ENCODE data around the gene RHBDL1. TPM values are rescaled to one million over a fixed set of nuclear protein-coding genes. Genes with fewer than 3 reads are reported as not detected.

Gene RHBDL1
- total and polyA plus RNA-seq, 2 experiments from 2014 or later = 2.6 to 12.9 TPM

GRCh38 chr16:628321-629061 is 47.0 kb upstream of the RHBDL1 start:
- Histone ChIP-seq H3K4me1 (ENCODE audit: low read depth) (peaks cover 31% of the 10 kb centered on the region), H3K9me3 (ENCODE audit: low read depth) (no peaks in the 10 kb centered on the region), H3K27me3 (no peaks in the 10 kb centered on the region), H3K27ac (peak overlapping the region; percentile 95), H3K36me3 (peaks cover 7% of the 10 kb centered on the region), H3K4me3 (no peak overlapping the region)
- TF ChIP-seq, protein P1, sequence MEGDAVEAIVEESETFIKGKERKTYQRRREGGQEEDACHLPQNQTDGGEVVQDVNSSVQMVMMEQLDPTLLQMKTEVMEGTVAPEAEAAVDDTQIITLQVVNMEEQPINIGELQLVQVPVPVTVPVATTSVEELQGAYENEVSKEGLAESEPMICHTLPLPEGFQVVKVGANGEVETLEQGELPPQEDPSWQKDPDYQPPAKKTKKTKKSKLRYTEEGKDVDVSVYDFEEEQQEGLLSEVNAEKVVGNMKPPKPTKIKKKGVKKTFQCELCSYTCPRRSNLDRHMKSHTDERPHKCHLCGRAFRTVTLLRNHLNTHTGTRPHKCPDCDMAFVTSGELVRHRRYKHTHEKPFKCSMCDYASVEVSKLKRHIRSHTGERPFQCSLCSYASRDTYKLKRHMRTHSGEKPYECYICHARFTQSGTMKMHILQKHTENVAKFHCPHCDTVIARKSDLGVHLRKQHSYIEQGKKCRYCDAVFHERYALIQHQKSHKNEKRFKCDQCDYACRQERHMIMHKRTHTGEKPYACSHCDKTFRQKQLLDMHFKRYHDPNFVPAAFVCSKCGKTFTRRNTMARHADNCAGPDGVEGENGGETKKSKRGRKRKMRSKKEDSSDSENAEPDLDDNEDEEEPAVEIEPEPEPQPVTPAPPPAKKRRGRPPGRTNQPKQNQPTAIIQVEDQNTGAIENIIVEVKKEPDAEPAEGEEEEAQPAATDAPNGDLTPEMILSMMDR (IDR thresholded peaks at IDR 0.05; ENCODE audit: low read depth, low read length) = no peak
- no peak for DNase-seq (ENCODE audit: low read depth in 1 of 2, low spot score in 1 of 2)

GRCh38 chr16:629185-629832 is 46.2 kb upstream of the RHBDL1 start:
- TF ChIP-seq, protein P1 (IDR thresholded peaks at IDR 0.05; ENCODE audit: low read depth, low read length) = no peak
- no peaks in the 10 kb centered on the region for H3K27me3 ChIP-seq
- no peaks in the 10 kb centered on the region for H3K9me3 ChIP-seq (ENCODE audit: low read depth)
- peak in 1 of 2 donors; percentile 71 for DNase-seq (ENCODE audit: low read depth in 1 of 2, low spot score in 1 of 2)
- H3K27ac ChIP-seq = peak overlapping the region; percentile 95
- peaks cover 12% of the 10 kb centered on the region for H3K36me3 ChIP-seq
- H3K4me1 ChIP-seq (ENCODE audit: low read depth) = peaks cover 24% of the 10 kb centered on the region
- no peak overlapping the region for H3K4me3 ChIP-seq

DNA sequence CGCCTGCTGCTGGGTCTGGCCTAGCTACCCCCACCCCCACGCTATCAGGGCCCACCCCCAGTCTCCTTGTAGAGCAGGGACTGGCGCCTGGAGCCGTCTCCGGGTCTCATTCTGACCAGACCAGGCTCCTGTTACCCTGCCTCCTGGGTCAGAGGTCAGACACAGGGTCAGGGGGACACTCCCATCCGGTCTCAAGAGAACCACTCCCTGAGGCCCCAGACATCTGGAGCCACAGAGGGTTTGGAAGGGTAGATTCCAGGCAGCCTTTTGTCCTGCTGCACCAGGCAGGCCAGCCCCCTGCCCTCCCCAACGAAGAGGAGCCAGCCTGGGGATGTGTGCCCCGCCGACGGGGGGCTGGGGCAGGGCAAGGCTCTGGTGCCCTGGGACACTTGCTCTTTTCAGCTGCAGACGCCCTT is 45.6 kb upstream of the RHBDL1 start:
- H3K27ac ChIP-seq = peak overlapping the region; percentile 95
- peaks cover 23% of the 10 kb centered on the region for H3K4me1 ChIP-seq (ENCODE audit: low read depth)
- H3K36me3 ChIP-seq = peaks cover 12% of the 10 kb centered on the region
- TF ChIP-seq, protein P1 (IDR thresholded peaks at IDR 0.05; ENCODE audit: low read depth, low read length) = no peak
- no peak for DNase-seq (ENCODE audit: low read depth in 1 of 2, low spot score in 1 of 2)
- no peak overlapping the region for H3K4me3 ChIP-seq
- H3K9me3 ChIP-seq (ENCODE audit: low read depth) = no peaks in the 10 kb centered on the region
- H3K27me3 ChIP-seq = no peaks in the 10 kb centered on the region

- H3K9me3 ChIP-seq (ENCODE audit: low read depth) = no peaks in the 10 kb centered on the region
- peaks cover 23% of the 10 kb centered on the region for H3K4me1 ChIP-seq (ENCODE audit: low read depth)
- H3K36me3 ChIP-seq = peaks cover 12% of the 10 kb centered on the region
- no peak for DNase-seq (ENCODE audit: low read depth in 1 of 2, low spot score in 1 of 2)
- H3K27ac ChIP-seq = peak overlapping the region; percentile 95
- H3K4me3 ChIP-seq = peak overlapping the region; percentile 37
- TF ChIP-seq, protein P1 (IDR thresholded peaks at IDR 0.05; ENCODE audit: low read depth, low read length) = no peak
- H3K27me3 ChIP-seq = no peaks in the 10 kb centered on the region
These were observed 45.1 kb upstream of the RHBDL1 start for GRCh38 chr16:630249-630814.

- TF ChIP-seq, protein P1 (IDR thresholded peaks at IDR 0.05; ENCODE audit: low read depth, low read length) = no peak
- Histone ChIP-seq H3K27ac (peak within 1 kb of the TSS; percentile 95), H3K36me3 (peaks cover 12% of the 10 kb centered on the region), H3K9me3 (ENCODE audit: low read depth) (no peaks in the 10 kb centered on the region), H3K4me3 (peak within 1 kb of the TSS; percentile 37), H3K27me3 (no peaks in the 10 kb centered on the region), H3K4me1 (ENCODE audit: low read depth) (peaks cover 23% of the 10 kb centered on the region)
- peak in 1 of 2 donors; percentile 94 for DNase-seq (ENCODE audit: low read depth in 1 of 2, low spot score in 1 of 2)
These were observed 44.6 kb upstream of the RHBDL1 start, which contains the start of gene WFIKKN1 for GRCh38 chr16:630815-631405. Gene WFIKKN1 (plus strand): TSS chr16:630985. CDS start chr16:631254, 269 bp downstream.

Data from cardiac muscle cell (in vitro differentiated cells and primary cell).